8988T (cell line): ENCODE measurements around the gene LRRC45.

ENCODE experiments used
- DNase-seq: peaks from one replicate; pipeline ENCODE4 v3.0.0; 2011

Gene LRRC45

DNA sequence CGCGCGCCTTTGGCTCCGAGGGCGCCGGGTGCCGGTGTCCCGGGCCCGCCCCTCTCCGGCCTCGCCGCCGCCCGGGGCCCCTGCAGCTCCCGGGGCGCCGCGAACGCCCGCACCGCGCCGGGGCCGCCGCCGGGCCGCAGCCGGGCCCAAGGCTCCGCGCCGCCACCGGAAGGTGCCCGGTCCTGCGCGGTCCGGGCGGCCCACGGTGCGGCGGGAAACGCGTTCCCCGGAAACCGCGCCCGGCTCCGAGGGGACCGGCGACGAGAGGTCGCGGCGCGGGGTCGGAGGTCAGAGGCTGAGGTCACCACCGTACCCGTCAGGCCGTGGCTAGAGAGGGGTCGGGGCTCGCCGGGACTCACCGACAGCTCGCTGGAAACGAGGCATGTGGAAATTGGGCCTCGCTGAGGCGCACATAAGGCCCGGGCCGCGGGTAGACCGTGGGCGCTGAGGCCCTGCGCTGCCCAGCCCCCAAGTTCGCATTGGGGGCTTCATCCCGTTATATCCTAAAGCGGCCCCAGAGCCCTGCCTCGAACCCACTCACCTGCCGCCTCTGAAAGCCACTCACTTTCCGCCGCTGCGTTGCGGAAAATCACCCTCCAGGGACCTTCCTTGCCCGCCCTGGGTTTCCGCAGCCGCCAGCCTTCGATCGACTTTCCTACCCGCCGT, 42.7 kb downstream of the LRRC45 start, which contains the start of gene DUS1L:
TSS of gene DUS1L (minus strand) at position 167 of the 666 bp plus-strand sequence. CDS start 745 bp downstream, outside the sequence.
- no peak for DNase-seq

DNA sequence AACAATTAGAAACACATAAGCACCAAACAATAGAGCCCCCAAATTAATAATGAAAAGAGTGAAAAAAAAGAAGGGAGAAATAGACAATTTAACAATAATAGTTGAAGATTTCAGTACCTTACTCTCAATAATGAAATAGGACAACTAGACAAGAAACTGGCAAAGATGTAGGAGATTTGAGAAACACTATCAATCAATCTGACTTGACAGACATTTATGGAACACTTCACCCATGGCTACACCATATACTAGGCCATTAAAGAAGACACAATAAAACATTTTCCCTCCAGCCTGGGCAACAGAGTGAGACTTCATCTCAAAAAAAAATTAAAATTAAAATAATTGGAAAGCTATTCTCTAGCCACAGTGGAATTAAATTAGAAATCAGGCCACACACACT, 47.5 kb downstream of the LRRC45 start:
- no peak for DNase-seq

GRCh38 chr17:82072827-82073226, 49.7 kb downstream of the LRRC45 start:
- DNase-seq, result no peak

DNA sequence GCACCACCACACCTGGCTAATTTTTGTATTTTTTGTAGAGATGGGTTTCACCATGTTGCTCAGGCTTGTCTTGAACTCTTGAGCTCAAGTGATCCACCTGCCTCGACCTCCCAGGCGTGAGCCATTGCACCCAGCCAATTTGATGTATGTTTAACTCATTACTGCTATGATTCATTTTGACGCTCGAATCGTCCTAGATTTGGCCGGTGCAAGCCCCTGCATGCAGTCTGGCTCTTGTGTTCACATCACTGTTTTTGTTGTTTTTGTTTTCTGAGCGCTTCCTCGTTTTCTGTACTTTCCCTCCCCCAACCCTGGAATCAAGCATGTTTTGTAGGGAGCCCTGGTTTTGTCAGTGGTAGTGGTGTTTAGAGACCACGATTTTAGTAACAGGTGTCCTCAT, 50.3 kb downstream of the LRRC45 start:
- DNase-seq, result no peak

GRCh38 chr17:82076018-82076784, 53.1 kb downstream of the LRRC45 start:
- no peak for DNase-seq

DNA sequence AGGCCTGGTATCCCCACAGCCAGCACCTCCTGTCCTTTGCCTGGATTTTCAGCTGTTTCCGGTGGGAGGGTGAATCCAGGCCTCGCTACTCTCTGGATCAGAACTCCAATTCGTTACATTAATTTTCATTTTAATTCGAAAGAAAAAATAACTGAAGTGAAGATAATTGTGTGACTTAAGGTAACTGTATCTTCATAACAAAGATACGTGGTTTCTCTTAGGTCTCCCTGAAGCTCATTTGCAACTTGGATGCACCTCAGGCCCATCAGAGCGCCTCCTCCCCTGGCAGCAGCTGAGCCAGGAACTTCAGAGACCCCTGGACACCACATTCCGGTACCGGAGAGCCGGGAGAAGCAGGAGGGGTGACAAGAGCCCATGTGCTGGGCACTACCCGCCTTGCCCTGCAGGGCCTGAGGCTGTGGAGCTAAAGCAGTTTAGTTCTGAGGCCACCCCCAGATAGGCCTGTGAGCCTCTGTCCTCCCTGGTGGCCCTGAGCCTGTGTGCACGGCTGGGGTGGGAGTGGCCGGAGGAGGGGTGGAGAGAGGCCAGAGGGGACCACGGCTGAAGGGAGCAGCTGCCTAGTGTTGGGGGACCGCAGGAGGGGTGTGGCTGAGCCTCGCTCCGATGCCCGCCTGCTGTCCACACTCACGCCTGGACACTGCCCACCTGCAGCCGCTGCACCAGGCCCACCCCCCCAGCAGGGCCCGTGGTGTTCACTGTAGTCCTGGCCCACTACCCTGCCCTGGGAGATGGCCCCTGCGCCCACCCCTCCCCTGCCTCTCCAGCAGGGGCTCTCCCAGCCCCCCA, 53.9 kb downstream of the LRRC45 start:
- DNase-seq, result no peak

DNA sequence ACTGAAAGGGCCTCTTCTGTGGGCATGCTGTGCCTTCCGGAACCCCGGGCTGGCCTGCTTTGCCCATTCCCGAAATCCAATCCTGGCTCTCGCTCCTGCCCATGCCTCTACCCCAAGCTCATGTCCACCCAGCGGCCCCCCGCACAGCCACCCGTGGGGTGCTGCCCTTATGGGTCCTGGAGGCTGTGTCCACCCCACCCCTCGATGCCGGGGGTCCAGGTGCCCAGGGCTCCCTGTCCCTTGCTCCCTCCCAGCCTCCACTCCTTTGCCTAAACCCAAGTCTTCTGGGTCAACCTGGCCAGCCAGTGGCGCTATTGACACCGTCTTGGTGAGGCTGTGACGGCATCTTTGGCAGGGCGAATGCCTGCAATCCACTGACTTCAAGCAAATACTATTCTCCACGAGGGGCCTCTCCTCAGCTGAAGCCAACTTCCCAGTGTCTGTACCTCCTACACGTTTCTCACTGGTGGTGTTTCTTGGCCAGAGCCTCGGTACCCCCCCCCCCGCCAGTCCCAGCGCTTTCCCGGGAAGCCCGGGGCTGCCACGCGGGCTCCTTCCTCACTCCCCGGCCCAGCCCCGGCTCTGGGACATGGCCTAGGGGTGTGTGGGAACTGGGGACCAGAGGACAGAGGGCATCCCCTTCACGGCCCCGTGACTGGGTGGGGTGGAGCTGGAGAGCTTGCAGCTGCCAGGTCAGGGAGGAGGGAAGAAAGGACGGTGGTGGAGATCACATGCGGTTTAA, 54.7 kb downstream of the LRRC45 start:
- no peak for DNase-seq

- DNase-seq, result no peak
These were observed 55.3 kb downstream of the LRRC45 start for GRCh38 chr17:82078433-82078832.

GRCh38 chr17:82079001-82079677, 56.0 kb downstream of the LRRC45 start:
- no peak for DNase-seq

DNA sequence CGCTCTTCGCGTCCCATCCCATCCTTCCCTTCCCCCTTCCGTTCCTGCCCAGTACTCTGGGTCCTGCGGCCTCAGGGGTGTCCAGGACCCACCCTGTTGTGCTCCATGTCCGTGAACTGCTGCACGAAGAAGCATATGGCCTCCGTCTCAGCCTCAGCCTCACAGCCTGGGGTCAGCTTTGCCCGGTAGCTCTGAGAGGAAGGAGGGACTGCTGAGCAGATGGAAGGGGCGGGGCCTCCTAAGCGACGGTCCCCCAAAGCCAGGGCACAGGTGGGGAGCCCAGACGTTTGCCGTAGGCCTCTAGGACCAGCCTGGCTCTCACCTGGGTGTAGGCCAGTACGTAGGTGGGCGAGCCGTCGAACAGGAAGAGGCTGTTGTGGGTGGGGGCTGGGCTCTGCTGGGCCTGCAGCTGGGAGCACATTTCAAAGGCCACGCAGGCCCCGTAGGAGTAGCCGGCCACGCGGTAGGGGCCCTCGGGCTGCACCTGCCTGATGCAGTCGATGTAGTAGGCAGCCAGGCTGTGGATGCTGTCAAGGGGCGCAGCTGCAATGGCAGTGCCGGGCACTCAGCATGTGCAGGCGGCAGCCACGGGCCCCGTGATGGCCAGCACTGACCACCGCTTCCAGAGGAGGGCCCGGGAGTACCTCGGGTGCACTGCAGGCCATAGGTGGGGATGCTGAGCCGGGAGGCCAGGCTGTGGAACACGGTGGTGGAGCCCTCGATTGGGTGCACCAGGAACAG, 57.1 kb downstream of the LRRC45 start:
- no peak for DNase-seq
